Right kidney (tissue), 1 donor: Measurements from ENCODE around the gene MAP3K6.

Experiments
- DNase-seq: peaks from one replicate; pipeline ENCODE4 v3.0.0-alpha.2; 2016

MAP3K6 gene

GRCh38 chr1:27333717-27334279 lies 33.0 kb downstream of the MAP3K6 start:
- no peak for DNase-seq

DNA sequence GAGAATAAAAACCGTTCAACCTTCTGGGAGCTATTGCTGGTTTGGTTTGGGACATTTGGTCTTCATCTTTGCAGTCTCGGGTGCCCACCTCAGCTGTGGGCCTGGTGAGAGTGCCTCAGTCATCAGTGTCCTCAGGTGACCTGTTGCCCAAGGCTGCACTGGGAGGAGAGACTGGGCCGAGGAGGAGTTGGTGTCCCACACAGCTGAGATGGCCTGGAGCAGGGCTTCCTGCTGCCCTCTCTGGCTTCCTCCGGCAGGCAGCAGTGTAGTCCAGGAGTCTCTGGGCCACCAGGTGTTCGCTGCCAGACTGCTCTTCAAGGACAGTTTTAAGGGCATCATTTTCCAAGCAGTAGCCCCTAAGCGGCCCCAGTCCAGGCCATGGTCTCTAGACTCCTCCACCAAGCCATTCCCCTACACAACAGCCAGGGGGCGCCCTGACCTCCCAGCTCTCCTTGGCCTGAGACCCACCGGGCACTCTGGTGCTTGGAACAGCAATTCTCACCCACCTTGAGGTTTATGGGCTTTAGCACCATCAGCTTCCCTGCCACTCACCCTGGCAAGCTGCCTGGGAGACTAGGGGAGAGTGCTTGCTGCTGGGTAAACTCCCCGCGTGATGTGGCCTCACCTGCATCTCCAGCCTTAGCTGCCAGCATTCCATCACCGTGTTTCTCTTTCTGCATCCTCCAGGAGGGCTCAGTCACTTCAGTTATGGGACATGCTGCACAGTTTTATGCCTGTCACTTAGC lies 34.1 kb downstream of the MAP3K6 start:
- no peak for DNase-seq

DNA sequence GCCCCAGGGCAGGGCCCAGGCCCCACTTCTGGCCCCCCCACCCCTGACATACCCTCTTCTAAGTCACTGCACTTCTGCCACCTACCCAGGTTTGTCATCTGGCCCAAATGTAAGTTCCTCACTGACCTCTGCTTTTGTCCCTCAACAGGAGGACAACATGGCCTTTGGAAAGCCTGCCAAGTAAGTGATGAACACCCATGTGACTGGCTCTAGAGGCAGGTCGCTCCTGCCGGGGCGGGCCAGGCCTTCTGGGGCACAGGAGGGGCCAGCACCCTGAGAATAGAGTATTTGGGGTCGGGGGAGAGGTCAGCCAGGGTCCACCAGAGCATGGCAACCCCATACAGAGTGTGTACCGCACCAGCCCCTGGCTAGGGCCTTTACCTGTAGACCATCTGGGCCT lies 34.8 kb downstream of the MAP3K6 start:
- DNase-seq, result no peak

- no peak for DNase-seq
These were observed 35.3 kb downstream of the MAP3K6 start for GRCh38 chr1:27331426-27331825.

- DNase-seq, result no peak
These were observed 36.0 kb downstream of the MAP3K6 start for GRCh38 chr1:27330786-27331185.

- no peak for DNase-seq
These were observed 38.8 kb downstream of the MAP3K6 start for GRCh38 chr1:27327964-27328363.

GRCh38 chr1:27325286-27325685 lies 41.5 kb downstream of the MAP3K6 start:
- DNase-seq, result no peak

GRCh38 chr1:27322569-27323240 lies 44.1 kb downstream of the MAP3K6 start:
- no peak for DNase-seq

DNA sequence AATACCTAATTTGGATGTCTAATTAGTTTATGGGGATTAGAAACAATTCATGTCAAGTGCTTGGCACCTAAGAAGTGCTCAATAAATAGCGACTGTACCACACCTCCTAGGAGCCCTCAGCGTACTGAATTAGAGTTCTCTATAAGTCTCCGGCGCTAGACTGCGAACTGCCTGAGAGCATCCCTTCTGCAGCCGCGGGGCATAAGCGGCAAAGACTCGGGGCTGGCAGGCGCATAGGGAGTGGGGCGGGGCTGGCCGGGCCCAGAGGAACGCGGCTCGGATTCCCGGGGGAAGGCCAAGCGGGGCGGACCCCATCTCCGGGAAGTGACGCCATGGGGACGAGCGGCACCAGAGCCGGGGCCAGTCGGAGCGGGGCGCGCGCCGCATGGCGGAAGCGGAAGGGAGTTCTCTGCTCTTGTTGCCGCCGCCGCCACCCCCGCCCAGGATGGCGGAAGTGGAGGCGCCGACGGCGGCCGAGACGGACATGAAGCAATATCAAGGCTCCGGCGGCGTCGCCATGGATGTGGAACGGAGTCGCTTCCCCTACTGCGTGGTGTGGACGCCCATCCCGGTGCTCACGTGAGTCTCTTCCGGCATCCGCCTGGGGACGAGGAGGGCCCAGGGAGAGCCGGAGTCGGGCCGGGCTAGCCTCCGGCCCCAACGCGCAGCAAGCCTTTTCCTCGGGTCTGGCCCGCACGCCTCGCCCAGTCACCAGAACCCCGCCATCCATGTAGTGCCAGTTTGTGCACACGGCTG lies 44.8 kb downstream of the MAP3K6 start, which contains the start of gene TMEM222:
Gene TMEM222 (plus strand): TSS at position 351 of the 756 bp plus-strand sequence. CDS start 35 bp downstream, at position 386.
- peak; percentile 93 for DNase-seq

DNA sequence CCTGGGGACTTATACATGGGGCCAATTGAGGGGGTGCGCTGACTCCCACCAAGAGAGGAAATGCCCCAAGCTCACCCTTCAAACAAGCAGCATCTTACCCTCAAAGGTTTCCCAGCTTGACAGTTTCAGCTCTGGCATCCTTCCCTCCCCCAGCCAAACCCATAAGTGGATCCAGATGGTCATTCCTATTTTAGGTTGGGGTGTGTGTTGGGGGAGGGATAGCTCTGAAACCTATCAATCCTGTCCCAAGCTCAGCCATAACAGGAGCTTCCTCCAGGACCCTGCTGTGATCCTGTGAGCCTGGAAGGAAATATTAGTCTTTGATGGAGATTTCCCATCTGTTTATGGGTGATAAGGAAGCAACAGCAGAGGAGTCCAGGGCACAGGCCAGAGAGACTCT lies 48.2 kb downstream of the MAP3K6 start:
- DNase-seq, result no peak

- no peak for DNase-seq
These were observed 48.6 kb downstream of the MAP3K6 start for GRCh38 chr1:27318136-27318535.

- DNase-seq, result no peak
These were observed 49.9 kb downstream of the MAP3K6 start for GRCh38 chr1:27316860-27317259.

GRCh38 chr1:27314737-27315136 lies 52.0 kb downstream of the MAP3K6 start:
- DNase-seq, result no peak

DNA sequence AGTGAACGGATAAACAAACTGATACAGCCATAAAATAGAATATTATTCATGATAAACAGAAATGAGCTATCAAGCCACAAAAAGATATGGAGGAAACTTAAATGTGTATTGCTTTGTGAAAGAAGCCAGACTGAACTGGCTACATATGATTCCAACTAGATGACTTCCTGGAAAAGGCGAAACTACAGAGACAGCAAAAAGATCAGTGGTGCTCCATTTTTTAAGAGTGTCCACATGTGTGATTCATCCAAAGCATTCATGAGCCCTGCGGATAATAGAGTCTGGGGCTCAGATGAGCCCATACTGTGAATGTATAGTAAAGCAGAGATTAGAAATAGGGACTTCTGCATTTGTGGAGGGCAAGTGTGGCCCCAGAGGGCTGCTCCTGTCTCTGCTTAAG lies 52.6 kb downstream of the MAP3K6 start:
- DNase-seq, result no peak

DNA sequence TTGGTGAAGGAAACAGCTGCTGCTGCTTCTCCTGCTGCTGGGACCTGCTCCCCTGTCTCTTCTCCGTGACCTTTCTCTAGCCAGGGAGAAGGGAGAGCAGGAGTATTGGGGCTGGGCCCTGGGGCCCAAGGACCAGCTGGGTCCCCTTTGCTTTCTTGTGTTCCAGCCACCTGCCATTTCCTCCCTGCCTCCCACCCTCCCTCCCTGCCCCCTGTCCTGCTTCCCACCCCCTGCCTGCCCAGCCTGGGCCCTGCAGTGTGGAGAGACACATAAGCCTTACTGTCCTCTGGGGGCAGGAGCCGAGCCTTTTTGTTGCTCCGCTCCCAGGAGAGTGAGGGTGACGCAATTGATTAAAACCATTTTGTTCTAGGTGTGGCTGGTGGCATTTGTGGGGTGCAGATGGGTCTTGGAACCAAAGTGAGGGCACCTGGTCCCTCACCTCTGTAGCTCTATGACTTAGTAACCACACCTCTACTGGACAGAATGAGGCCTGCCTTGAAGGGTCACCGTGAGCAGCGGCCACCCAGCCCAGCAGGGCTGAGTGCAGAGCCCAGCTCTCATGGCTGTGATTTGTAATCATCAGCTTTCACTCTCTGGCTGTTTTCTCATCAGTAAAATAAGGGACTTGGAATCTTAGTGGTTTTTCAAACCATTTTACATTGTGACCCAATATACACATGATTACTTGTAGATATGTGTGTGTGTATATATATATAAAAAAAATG lies 58.7 kb downstream of the MAP3K6 start:
- no peak for DNase-seq

DNA sequence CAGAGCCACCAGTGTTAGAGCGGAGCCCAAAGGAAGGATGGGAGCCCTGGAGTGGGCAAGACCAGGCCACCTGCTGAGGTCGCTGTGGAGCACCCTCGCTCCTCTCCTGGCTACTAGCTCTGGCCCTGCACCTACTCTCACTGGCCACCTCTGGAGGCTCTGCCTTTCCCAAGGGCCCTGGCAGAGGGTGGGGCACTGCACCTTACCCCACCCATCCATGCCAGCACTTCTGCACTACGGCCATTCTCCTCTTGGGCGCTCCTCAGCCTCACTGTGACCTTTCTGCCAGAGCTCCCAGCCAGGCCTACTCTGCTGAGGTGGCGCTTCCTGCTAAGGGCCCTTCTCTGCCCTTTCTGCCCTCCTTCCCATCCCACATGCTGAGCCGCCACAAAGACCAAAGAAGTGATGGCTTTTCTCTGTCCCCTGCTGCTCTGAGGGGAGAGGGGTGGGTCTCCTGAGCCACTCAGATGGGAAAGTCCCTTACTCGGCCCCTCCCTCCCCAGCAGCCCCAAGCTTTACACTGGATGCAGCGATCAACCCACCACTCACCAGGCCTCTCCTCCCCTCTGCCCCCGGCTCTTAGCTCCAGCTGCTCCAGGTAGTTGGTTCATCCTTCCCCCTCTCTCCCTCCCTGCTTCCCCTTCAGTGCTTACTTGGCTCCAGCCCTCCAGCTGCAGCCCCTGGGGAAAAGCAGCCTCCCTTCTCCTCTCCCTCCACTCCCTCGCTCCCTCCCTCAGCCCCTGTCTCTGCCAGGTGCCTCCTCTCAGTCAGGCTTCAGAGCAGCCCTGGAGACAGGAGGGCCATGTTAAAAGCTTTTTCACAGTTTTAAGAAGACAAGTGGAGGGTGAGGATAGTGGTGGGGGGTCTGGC lies 59.6 kb downstream of the MAP3K6 start:
- peak; percentile 51 for DNase-seq

GRCh38 chr1:27306071-27306470 lies 60.7 kb downstream of the MAP3K6 start:
- DNase-seq, result no peak
